Endothelial cell of umbilical vein (primary cell): ENCODE results near the gene DIP2C.

Experiments
- EZH2 ChIP-seq: IDR thresholded peaks from 2 replicates; pipeline ENCODE4 v1.6.1; 2012; ENCODE audit warnings: borderline replicate concordance, low read depth, mild to moderate bottlenecking, moderate library complexity, low read length, inconsistent platforms; ENCODE audit not compliant: severe bottlenecking
- JUN ChIP-seq: IDR thresholded peaks from 2 replicates; pipeline ENCODE4 v1.6.1; 2011; ENCODE audit warnings: borderline replicate concordance, low read depth; ENCODE audit not compliant: insufficient read length, insufficient read depth
- POLR2A ChIP-seq: IDR thresholded peaks from 2 replicates; pipeline ENCODE4 v1.6.1; 2012; ENCODE audit warnings: low read depth, mild to moderate bottlenecking, control low read depth, low read length
- POLR2AphosphoS5 ChIP-seq: IDR thresholded peaks from 2 replicates; pipeline ENCODE4 v1.6.1; 2012; ENCODE audit warnings: low read depth, mild to moderate bottlenecking, control low read depth, low read length, moderate library complexity; ENCODE audit not compliant: insufficient read depth
- TF ChIP-seq, protein P1 (sequence below), 2 donors: IDR thresholded peaks; 1 replicate in 1 of 2; 2 replicates in 1 of 2; pipeline ENCODE4 v1.5.1; 2011; ENCODE audit warnings: low read length in 2 of 2, mild to moderate bottlenecking in 2 of 2, moderate library complexity in 2 of 2, control low read depth in 1 of 2, inconsistent platforms in 1 of 2, low read depth in 1 of 2; ENCODE audit not compliant: insufficient read depth in 1 of 2; ENCODE audit errors: extremely low read depth in 1 of 2
- TF ChIP-seq, protein P2 (sequence below): IDR thresholded peaks from 2 replicates; pipeline ENCODE4 v1.6.1; 2011; ENCODE audit not compliant: insufficient read depth, insufficient read length

DNA sequence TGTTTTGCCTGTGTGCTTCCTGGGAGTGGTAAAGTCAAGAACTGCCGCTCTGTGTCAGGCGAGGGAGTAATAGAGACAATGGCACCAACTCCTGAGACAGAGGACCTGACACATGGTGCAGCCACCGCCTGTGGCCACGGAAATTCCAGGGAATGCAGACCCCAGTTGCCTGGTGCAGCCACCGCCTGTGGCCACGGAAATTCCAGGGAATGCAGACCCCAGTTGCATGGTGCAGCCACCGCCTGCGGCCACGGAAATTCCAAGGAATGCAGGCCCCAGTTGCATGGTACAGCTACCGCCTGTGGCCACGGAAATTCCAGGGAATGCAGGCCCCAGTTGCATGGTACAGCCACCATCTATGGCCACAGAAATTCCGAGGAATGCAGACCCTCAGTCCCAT lies 8.7 kb downstream of the DIP2C start:
- TF ChIP-seq EZH2 (no peak), POLR2A (no peak), JUN (no peak), POLR2AphosphoS5 (no peak)
- TF ChIP-seq, protein P1, sequence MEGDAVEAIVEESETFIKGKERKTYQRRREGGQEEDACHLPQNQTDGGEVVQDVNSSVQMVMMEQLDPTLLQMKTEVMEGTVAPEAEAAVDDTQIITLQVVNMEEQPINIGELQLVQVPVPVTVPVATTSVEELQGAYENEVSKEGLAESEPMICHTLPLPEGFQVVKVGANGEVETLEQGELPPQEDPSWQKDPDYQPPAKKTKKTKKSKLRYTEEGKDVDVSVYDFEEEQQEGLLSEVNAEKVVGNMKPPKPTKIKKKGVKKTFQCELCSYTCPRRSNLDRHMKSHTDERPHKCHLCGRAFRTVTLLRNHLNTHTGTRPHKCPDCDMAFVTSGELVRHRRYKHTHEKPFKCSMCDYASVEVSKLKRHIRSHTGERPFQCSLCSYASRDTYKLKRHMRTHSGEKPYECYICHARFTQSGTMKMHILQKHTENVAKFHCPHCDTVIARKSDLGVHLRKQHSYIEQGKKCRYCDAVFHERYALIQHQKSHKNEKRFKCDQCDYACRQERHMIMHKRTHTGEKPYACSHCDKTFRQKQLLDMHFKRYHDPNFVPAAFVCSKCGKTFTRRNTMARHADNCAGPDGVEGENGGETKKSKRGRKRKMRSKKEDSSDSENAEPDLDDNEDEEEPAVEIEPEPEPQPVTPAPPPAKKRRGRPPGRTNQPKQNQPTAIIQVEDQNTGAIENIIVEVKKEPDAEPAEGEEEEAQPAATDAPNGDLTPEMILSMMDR (IDR thresholded peaks at IDR 0.05; ENCODE audit: extremely low read depth in 1 of 2, insufficient read depth in 1 of 2, low read depth in 1 of 2, low read length in 2 of 2): no peak
- TF ChIP-seq, protein P2, sequence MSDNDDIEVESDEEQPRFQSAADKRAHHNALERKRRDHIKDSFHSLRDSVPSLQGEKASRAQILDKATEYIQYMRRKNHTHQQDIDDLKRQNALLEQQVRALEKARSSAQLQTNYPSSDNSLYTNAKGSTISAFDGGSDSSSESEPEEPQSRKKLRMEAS: no peak
